ENCODE results near the gene PITX2. TPM values are rescaled to one million over a fixed set of nuclear protein-coding genes. Genes with fewer than 3 reads are reported as not detected.

The PITX2 gene
- total RNA-seq, 1 donor from 2014 or later: 1.3 TPM

- H3K4me1 Mint-ChIP-seq (ENCODE audit: low read depth, unreplicated experiment): no peaks in the 10 kb centered on the region
- H3K4me3 Mint-ChIP-seq (ENCODE audit: unreplicated experiment): no peak overlapping the region
- H3K9me3 Mint-ChIP-seq (ENCODE audit: unreplicated experiment): no peaks in the 10 kb centered on the region
- no peaks in the 10 kb centered on the region for H3K27me3 Mint-ChIP-seq (ENCODE audit: unreplicated experiment)
- no peaks in the 10 kb centered on the region for H3K36me3 Mint-ChIP-seq (ENCODE audit: unreplicated experiment)
- H3K27ac Mint-ChIP-seq (ENCODE audit: unreplicated experiment): no peak overlapping the region
- TF ChIP-seq, protein P1, sequence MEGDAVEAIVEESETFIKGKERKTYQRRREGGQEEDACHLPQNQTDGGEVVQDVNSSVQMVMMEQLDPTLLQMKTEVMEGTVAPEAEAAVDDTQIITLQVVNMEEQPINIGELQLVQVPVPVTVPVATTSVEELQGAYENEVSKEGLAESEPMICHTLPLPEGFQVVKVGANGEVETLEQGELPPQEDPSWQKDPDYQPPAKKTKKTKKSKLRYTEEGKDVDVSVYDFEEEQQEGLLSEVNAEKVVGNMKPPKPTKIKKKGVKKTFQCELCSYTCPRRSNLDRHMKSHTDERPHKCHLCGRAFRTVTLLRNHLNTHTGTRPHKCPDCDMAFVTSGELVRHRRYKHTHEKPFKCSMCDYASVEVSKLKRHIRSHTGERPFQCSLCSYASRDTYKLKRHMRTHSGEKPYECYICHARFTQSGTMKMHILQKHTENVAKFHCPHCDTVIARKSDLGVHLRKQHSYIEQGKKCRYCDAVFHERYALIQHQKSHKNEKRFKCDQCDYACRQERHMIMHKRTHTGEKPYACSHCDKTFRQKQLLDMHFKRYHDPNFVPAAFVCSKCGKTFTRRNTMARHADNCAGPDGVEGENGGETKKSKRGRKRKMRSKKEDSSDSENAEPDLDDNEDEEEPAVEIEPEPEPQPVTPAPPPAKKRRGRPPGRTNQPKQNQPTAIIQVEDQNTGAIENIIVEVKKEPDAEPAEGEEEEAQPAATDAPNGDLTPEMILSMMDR (IDR thresholded peaks at IDR 0.05; ENCODE audit: partially characterized antibody, unreplicated experiment): no peak
- no peak for DNase-seq
Measured at GRCh38 chr4:110667670-110668069, 44.8 kb upstream of the PITX2 start.

DNA sequence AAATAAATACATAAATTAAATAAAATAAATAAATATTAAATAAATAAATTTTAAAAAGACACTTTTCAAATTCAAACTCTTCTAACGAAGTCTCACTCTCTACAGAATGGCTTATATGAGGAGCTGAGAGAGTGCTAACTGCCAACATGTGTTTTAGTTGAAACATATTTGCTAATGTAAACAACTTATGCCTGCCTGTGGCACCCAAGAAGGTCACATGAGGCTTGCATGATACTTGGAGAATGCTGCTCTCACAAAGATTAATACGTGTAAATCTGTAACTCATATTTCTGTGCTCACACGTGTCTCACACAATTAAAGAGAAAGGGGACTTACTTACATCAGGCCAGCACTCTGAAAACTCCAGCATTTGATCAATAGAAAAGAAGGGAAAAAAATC lies 43.2 kb upstream of the PITX2 start:
- no peaks in the 10 kb centered on the region for H3K36me3 Mint-ChIP-seq (ENCODE audit: unreplicated experiment)
- no peaks in the 10 kb centered on the region for H3K4me1 Mint-ChIP-seq (ENCODE audit: low read depth, unreplicated experiment)
- DNase-seq: no peak
- H3K4me3 Mint-ChIP-seq (ENCODE audit: unreplicated experiment): no peak overlapping the region
- H3K27me3 Mint-ChIP-seq (ENCODE audit: unreplicated experiment): no peaks in the 10 kb centered on the region
- TF ChIP-seq, protein P1 (IDR thresholded peaks at IDR 0.05; ENCODE audit: partially characterized antibody, unreplicated experiment): no peak
- H3K27ac Mint-ChIP-seq (ENCODE audit: unreplicated experiment): no peak overlapping the region
- H3K9me3 Mint-ChIP-seq (ENCODE audit: unreplicated experiment): no peaks in the 10 kb centered on the region

GRCh38 chr4:110663738-110664444 lies 41.0 kb upstream of the PITX2 start:
- Mint-ChIP-seq H3K27ac (ENCODE audit: unreplicated experiment) (no peak overlapping the region), H3K27me3 (ENCODE audit: unreplicated experiment) (no peaks in the 10 kb centered on the region), H3K36me3 (ENCODE audit: unreplicated experiment) (no peaks in the 10 kb centered on the region), H3K4me3 (ENCODE audit: unreplicated experiment) (no peak overlapping the region), H3K4me1 (ENCODE audit: low read depth, unreplicated experiment) (no peaks in the 10 kb centered on the region), H3K9me3 (ENCODE audit: unreplicated experiment) (peaks cover under 1% of the 10 kb centered on the region)
- TF ChIP-seq, protein P1 (IDR thresholded peaks at IDR 0.05; ENCODE audit: partially characterized antibody, unreplicated experiment): no peak
- DNase-seq: no peak

DNA sequence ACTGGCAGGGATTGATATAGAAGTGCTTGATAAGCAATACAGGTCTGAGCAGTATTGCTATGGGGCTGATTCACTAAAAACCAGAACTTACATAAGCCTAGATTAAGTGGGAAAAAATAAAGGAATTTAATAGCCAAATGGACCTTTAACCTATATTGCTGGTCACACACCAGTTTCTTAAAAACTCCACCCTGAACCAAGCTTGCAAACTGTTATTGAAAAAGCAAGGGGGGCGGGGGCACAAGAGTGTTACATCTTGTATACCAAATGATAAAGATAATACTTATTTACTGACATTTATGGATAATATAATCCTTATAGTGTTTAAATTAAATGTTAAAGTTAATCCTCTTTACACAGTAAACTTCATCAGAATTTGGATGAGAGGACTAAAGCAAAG lies 40.3 kb upstream of the PITX2 start:
- TF ChIP-seq, protein P1 (IDR thresholded peaks at IDR 0.05; ENCODE audit: partially characterized antibody, unreplicated experiment): no peak
- Mint-ChIP-seq H3K4me3 (ENCODE audit: unreplicated experiment) (no peak overlapping the region), H3K4me1 (ENCODE audit: low read depth, unreplicated experiment) (no peaks in the 10 kb centered on the region), H3K27me3 (ENCODE audit: unreplicated experiment) (no peaks in the 10 kb centered on the region), H3K9me3 (ENCODE audit: unreplicated experiment) (peaks cover 2% of the 10 kb centered on the region), H3K36me3 (ENCODE audit: unreplicated experiment) (no peaks in the 10 kb centered on the region), H3K27ac (ENCODE audit: unreplicated experiment) (no peak overlapping the region)
- no peak for DNase-seq

DNA sequence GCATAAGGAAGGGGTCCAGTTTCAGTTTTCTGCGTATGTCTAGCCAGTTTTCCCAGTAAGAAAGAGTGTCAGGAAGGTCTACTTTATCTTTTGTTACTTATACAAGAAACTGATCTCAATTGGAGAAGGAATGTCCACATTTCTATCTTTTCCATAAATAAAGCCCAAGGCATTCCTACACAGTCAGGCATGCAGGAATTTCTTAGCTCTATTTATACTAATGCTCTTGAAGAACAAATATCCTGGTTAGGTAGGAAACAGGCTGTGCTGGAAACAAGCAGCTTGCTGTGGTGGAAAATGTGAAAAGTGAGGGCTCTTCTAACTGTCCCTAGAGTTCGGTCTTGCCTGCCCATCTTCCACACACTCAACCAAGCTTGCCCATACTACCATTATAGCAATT lies 37.9 kb upstream of the PITX2 start:
- TF ChIP-seq, protein P1 (IDR thresholded peaks at IDR 0.05; ENCODE audit: partially characterized antibody, unreplicated experiment): no peak
- no peaks in the 10 kb centered on the region for H3K27me3 Mint-ChIP-seq (ENCODE audit: unreplicated experiment)
- H3K4me3 Mint-ChIP-seq (ENCODE audit: unreplicated experiment): no peak overlapping the region
- DNase-seq: no peak
- H3K27ac Mint-ChIP-seq (ENCODE audit: unreplicated experiment): no peak overlapping the region
- H3K9me3 Mint-ChIP-seq (ENCODE audit: unreplicated experiment): peaks cover 2% of the 10 kb centered on the region
- no peaks in the 10 kb centered on the region for H3K36me3 Mint-ChIP-seq (ENCODE audit: unreplicated experiment)
- no peaks in the 10 kb centered on the region for H3K4me1 Mint-ChIP-seq (ENCODE audit: low read depth, unreplicated experiment)
